Measurements from ENCODE around the gene BCAS2. TPM values are rescaled to one million over a fixed set of nuclear protein-coding genes. Genes with fewer than 3 reads are reported as not detected.

Gene BCAS2
- total RNA-seq, 1 donor from 2014 or later: 26.1 TPM

DNA sequence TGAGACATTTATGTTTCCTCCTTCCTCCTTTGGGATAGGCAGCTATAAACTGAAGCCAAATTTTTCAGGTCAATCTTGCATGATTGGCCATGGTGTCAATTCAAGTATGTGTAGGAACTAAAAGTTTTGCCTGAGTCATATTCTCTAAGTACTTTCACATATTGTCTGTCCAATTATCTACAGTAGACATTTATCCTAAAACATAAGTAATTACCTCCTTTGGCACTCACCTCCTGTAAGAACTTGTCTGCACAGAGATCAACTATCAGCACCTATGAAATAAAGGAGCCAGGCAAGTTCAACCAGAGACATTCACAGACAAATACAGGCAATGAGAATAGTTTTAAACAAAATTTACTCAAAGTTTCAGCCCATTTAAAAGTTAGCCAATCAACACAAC lies 14.2 kb upstream of the BCAS2 start:
- Histone ChIP-seq H3K4me3 (no peak overlapping the region), H3K27me3 (no peaks in the 10 kb centered on the region), H3K36me3 (peaks cover 16 to 55% of the 10 kb centered on the region in 2 donors), H3K4me1 (no peaks in the 10 kb centered on the region), H3K27ac (no peak overlapping the region), H3K9me3 (no peaks in the 10 kb centered on the region)
- TF ChIP-seq, protein P1, sequence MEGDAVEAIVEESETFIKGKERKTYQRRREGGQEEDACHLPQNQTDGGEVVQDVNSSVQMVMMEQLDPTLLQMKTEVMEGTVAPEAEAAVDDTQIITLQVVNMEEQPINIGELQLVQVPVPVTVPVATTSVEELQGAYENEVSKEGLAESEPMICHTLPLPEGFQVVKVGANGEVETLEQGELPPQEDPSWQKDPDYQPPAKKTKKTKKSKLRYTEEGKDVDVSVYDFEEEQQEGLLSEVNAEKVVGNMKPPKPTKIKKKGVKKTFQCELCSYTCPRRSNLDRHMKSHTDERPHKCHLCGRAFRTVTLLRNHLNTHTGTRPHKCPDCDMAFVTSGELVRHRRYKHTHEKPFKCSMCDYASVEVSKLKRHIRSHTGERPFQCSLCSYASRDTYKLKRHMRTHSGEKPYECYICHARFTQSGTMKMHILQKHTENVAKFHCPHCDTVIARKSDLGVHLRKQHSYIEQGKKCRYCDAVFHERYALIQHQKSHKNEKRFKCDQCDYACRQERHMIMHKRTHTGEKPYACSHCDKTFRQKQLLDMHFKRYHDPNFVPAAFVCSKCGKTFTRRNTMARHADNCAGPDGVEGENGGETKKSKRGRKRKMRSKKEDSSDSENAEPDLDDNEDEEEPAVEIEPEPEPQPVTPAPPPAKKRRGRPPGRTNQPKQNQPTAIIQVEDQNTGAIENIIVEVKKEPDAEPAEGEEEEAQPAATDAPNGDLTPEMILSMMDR (IDR thresholded peaks at IDR 0.05): no peak
- intact Hi-C loops (cut with DNase I): no loop called here
- no peak for DNase-seq (ENCODE audit: low spot score in 2 of 2)

GRCh38 chr1:114594046-114594445 lies 12.6 kb upstream of the BCAS2 start:
- H3K9me3 ChIP-seq: no peaks in the 10 kb centered on the region
- intact Hi-C loops (cut with DNase I): no loop called here
- H3K27ac ChIP-seq: no peak overlapping the region
- no peak overlapping the region for H3K4me3 ChIP-seq
- no peaks in the 10 kb centered on the region for H3K27me3 ChIP-seq
- DNase-seq (ENCODE audit: low spot score in 2 of 2): no peak
- no peaks in the 10 kb centered on the region for H3K4me1 ChIP-seq
- TF ChIP-seq, protein P1 (IDR thresholded peaks at IDR 0.05): no peak
- peaks cover 13 to 48% of the 10 kb centered on the region in 2 donors for H3K36me3 ChIP-seq

DNA sequence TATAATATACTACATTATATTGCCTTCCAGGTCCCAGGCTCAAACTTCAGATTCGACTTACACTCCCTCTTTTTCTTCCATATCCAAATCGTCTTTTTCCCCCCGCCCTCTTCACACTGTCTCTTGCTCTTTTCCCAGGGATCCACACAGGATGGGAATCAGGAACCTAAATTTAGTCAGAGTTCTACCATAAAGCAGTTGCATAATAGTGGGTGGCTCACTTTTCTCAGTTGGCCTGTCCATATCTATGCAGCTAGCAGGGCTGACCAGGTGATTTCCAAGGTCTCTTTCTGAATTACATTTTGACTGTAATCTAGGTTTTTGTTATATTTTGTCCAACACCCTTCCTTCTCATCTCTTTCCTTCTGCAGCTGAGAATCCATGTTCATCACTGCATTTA lies 7.7 kb upstream of the BCAS2 start:
- Histone ChIP-seq H3K27me3 (no peaks in the 10 kb centered on the region), H3K27ac (no peak overlapping the region), H3K4me1 (no peaks in the 10 kb centered on the region), H3K9me3 (no peaks in the 10 kb centered on the region), H3K36me3 (peaks cover 8 to 22% of the 10 kb centered on the region in 2 donors), H3K4me3 (no peak overlapping the region)
- intact Hi-C loops (cut with DNase I): loop anchor here (10.0 kb wide), 2 partner anchors 506 to 684 kb away; partner anchors contain the start of genes AP4B1 and DCLRE1B
- TF ChIP-seq, protein P1 (IDR thresholded peaks at IDR 0.05): no peak
- DNase-seq (ENCODE audit: low spot score in 2 of 2): no peak

GRCh38 chr1:114588196-114588689 lies 6.8 kb upstream of the BCAS2 start:
- intact Hi-C loops (cut with DNase I): loop anchor here (10.0 kb wide), 2 partner anchors 507 to 683 kb away; partner anchors contain the start of genes AP4B1 and DCLRE1B
- peaks cover 0 to 13% of the 10 kb centered on the region in 2 donors for H3K36me3 ChIP-seq

GRCh38 chr1:114587203-114587991 lies 6.0 kb upstream of the BCAS2 start:
- Histone ChIP-seq H3K27ac (no peak overlapping the region), H3K36me3 (peaks cover 0 to 7% of the 10 kb centered on the region in 2 donors), H3K4me1 (no peaks in the 10 kb centered on the region), H3K9me3 (no peaks in the 10 kb centered on the region), H3K27me3 (no peaks in the 10 kb centered on the region), H3K4me3 (no peak overlapping the region)
- TF ChIP-seq, protein P1 (IDR thresholded peaks at IDR 0.05): no peak
- no peak for DNase-seq (ENCODE audit: low spot score in 2 of 2)
- intact Hi-C loops (cut with DNase I): loop anchor here (10.0 kb wide), 2 partner anchors 507 to 683 kb away; partner anchors contain the start of genes AP4B1 and DCLRE1B

More at GRCh38 chr1:114588196-114588689, 6.8 kb upstream of the BCAS2 start:
- H3K4me3 ChIP-seq: no peak overlapping the region
- DNase-seq (ENCODE audit: low spot score in 2 of 2): no peak
- no peaks in the 10 kb centered on the region for H3K27me3 ChIP-seq
- TF ChIP-seq, protein P1 (IDR thresholded peaks at IDR 0.05): no peak
- no peaks in the 10 kb centered on the region for H3K9me3 ChIP-seq
- no peaks in the 10 kb centered on the region for H3K4me1 ChIP-seq
- no peak overlapping the region for H3K27ac ChIP-seq
